ENCODE data around the gene RDH5. TPM values are rescaled to one million over a fixed set of nuclear protein-coding genes. Genes with fewer than 3 reads are reported as not detected.

The RDH5 gene
- total and polyA plus RNA-seq, 2 of the 13 experiments (the other 11 are each of a cell fraction or from before 2014, with no cell fraction given), result 2.6 to 5.7 TPM

- no peak for TF ChIP-seq ZNF646 (CRISPR knock-in tag; IDR thresholded peaks at IDR 0.05)
- TF ChIP-seq ZNF687 (CRISPR knock-in tag; IDR thresholded peaks at IDR 0.05), result peak; percentile 82
- no peak for TF ChIP-seq AHR (CRISPR knock-in tag; IDR thresholded peaks at IDR 0.05)
- TF ChIP-seq, protein P1, sequence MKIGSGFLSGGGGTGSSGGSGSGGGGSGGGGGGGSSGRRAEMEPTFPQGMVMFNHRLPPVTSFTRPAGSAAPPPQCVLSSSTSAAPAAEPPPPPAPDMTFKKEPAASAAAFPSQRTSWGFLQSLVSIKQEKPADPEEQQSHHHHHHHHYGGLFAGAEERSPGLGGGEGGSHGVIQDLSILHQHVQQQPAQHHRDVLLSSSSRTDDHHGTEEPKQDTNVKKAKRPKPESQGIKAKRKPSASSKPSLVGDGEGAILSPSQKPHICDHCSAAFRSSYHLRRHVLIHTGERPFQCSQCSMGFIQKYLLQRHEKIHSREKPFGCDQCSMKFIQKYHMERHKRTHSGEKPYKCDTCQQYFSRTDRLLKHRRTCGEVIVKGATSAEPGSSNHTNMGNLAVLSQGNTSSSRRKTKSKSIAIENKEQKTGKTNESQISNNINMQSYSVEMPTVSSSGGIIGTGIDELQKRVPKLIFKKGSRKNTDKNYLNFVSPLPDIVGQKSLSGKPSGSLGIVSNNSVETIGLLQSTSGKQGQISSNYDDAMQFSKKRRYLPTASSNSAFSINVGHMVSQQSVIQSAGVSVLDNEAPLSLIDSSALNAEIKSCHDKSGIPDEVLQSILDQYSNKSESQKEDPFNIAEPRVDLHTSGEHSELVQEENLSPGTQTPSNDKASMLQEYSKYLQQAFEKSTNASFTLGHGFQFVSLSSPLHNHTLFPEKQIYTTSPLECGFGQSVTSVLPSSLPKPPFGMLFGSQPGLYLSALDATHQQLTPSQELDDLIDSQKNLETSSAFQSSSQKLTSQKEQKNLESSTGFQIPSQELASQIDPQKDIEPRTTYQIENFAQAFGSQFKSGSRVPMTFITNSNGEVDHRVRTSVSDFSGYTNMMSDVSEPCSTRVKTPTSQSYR (CRISPR knock-in tag; IDR thresholded peaks at IDR 0.05; ENCODE audit: borderline replicate concordance), result peak; percentile 34; the same call in 1 of the 2 replicates
- TF ChIP-seq THAP11 (CRISPR knock-in tag; IDR thresholded peaks at IDR 0.05), result peak; percentile 67
- no peak for TF ChIP-seq KDM6A (CRISPR knock-in tag; IDR thresholded peaks at IDR 0.05; ENCODE audit: low read depth)
- TF ChIP-seq KDM2A (CRISPR knock-in tag; IDR thresholded peaks at IDR 0.05; ENCODE audit: borderline replicate concordance, low read depth), result peak; percentile 68; the same call in 1 of the 2 replicates
- TF ChIP-seq ZSCAN25 (CRISPR knock-in tag; IDR thresholded peaks at IDR 0.05), result peak; percentile 75; the same call in 1 of the 2 replicates
- no peak for TF ChIP-seq PCBP2 (optimal IDR thresholded peaks at IDR 0.05; ENCODE audit: low read depth, low read length, poor library complexity, severe bottlenecking)
- peak in 1 of 2 experiments; percentile 55; a peak in 1 of 4 replicates for TF ChIP-seq KLF16 (CRISPR knock-in tag; IDR thresholded peaks at IDR 0.05)
- TF ChIP-seq ZNF160 (CRISPR knock-in tag; IDR thresholded peaks at IDR 0.05), result peak; percentile 39; the same call in 1 of the 2 replicates
- TF ChIP-seq CCAR2 (optimal IDR thresholded peaks at IDR 0.05; ENCODE audit: low read depth, low read length), result no peak
- no peak for TF ChIP-seq ZNF724P (CRISPR knock-in tag; IDR thresholded peaks at IDR 0.05; ENCODE audit: borderline replicate concordance)
- TF ChIP-seq MTA3 (CRISPR knock-in tag; IDR thresholded peaks at IDR 0.05), result no peak
These were observed 38.8 kb upstream of the RDH5 start (continued) for GRCh38 chr12:55681142-55682077.
